Upper lobe of left lung (tissue), 4 donors: Measurements from ENCODE around the gene ARID3B.

Experiments
- CTCF ChIP-seq, 6 experiments: fragments of 450-650 bp in 4 of 6; fragments of 200-600 bp in 2 of 6; sonication (generic) in 2 of 6; IDR thresholded peaks; one replicate each; pipeline ENCODE4 v1.5.1; 2016 to 2019; ENCODE audit warnings: antibody characterized with exemption in 6 of 6
- EP300 ChIP-seq, 4 donors: sonication (generic); formaldehyde crosslinking; IDR thresholded peaks; one replicate each; pipeline ENCODE4 v1.5.1; 2017; ENCODE audit warnings: antibody characterized with exemption in 4 of 4, control low read depth in 2 of 4
- POLR2A ChIP-seq, 4 donors: fragments of 450-650 bp; IDR thresholded peaks; one replicate each; pipeline ENCODE4 v1.5.1; 2016 to 2017; ENCODE audit warnings: antibody characterized with exemption in 4 of 4, mild to moderate bottlenecking in 2 of 4

DNA sequence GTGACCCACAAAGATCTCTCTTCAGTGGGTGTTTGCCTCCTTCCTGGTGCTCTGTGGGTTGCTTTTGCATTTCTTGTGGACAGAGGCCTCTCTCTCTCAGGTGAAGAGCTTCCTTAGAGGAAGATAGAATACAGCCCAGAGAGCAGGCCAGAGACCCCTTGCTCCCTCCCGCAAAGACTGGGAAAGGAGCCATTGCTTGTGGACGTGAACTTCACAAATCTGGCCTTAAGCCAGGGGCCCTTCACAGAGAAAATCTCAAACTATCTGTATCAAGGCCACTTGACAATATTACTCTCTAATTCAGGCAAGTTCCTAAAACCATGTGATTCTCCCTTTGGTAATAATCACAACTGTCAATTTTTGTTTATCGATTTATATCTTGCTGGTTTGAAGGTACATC, 44.2 kb downstream of the ARID3B start:
- TF ChIP-seq CTCF (IDR thresholded peaks at IDR 0.05) (no peak), POLR2A (IDR thresholded peaks at IDR 0.05) (no peak), EP300 (IDR thresholded peaks at IDR 0.05) (no peak)
